H1 (cell line): ENCODE data around the gene VIT. TPM values are rescaled to one million over a fixed set of nuclear protein-coding genes. Genes with fewer than 3 reads are reported as not detected.

Experiments
- CTCF ChIA-PET: fragments of 300-600 bp; sonication (Branson Sonifier 250); formaldehyde crosslinking; loops from one replicate; lab custom pipeline; 2021; ENCODE audit not compliant: partially characterized antibody; lab: Charles Lee
- POLR2A ChIA-PET: fragments of 300-600 bp; sonication (Branson Sonifier 250); formaldehyde crosslinking; loops from one replicate; lab custom pipeline; 2021; ENCODE audit warnings: inconsistent platforms; ENCODE audit not compliant: partially characterized antibody; lab: Charles Lee
- DNase-seq, 2 experiments: peaks; one replicate each; pipeline versions ENCODE4 v3.0.0 to v3.0.0-alpha.2; 2010 to 2022; ENCODE audit warnings: low spot score in 2 of 2, low read depth in 1 of 2, mixed read lengths in 1 of 2
- FAIRE-seq: peaks from 2 replicates; lab custom pipeline; 2011; peaks lifted over from hg19 to GRCh38; lab: Jason Lieb, UNC
- H2AFZ ChIP-seq: 2 replicates; pipeline ENCODE4 v1.8.1; 2012; ENCODE audit warnings: low read length, inconsistent platforms
- H2AK5ac ChIP-seq: 2 replicates; pipeline ENCODE4 v1.6.1; 2013; ENCODE audit warnings: low read depth, low read length
- H2BK120ac ChIP-seq: replicated peaks from 2 replicates; pipeline ENCODE3; 2013; ENCODE audit warnings: low read depth, low read length, inconsistent platforms
- H2BK12ac ChIP-seq: 2 replicates; pipeline ENCODE4 v1.6.1; 2013; ENCODE audit warnings: low read depth, low read length
- H2BK15ac ChIP-seq: 2 replicates; pipeline ENCODE4 v1.6.1; 2013; ENCODE audit warnings: low read length
- H2BK20ac ChIP-seq: 2 replicates; pipeline ENCODE4 v1.6.1; 2013; ENCODE audit warnings: low read length
- H2BK5ac ChIP-seq: 2 replicates; pipeline ENCODE4 v1.6.1; 2013; ENCODE audit warnings: low read depth, low read length
- H3K14ac ChIP-seq: 2 replicates; pipeline ENCODE4 v1.6.1; 2013; ENCODE audit warnings: inconsistent platforms; ENCODE audit not compliant: insufficient read length
- H3K18ac ChIP-seq: 2 replicates; pipeline ENCODE4 v1.6.1; 2013; ENCODE audit warnings: low read length; ENCODE audit errors: extremely low read depth
- H3K23ac ChIP-seq: 2 replicates; pipeline ENCODE4 v1.6.1; 2013; ENCODE audit warnings: inconsistent platforms; ENCODE audit not compliant: insufficient read length
- H3K23me2 ChIP-seq: 2 replicates; pipeline ENCODE4 v1.6.1; 2013; ENCODE audit warnings: low read depth, low read length
- H3K27ac ChIP-seq: 2 replicates; pipeline ENCODE4 v1.6.1; 2011; ENCODE audit warnings: low read depth, low read length, inconsistent platforms
- H3K27me3 ChIP-seq, 4 experiments: replicated peaks in 1 of 4; 1 replicate in 1 of 4; 2 replicates in 3 of 4; pipeline versions ENCODE4 v1.6.1 to v1.8.1; 2011 to 2013; ENCODE audit warnings: low read length in 3 of 4, mild to moderate bottlenecking in 3 of 4, inconsistent platforms in 2 of 4, mixed read lengths in 2 of 4, moderate library complexity in 1 of 4; ENCODE audit not compliant: control insufficient read depth in 3 of 4, insufficient read depth in 3 of 4; ENCODE audit errors: extremely low read depth in 1 of 4
- H3K36me3 ChIP-seq, 4 experiments: 2 replicates each; pipeline versions ENCODE4 v1.6.1 to v1.8.1; 2011 to 2013; ENCODE audit warnings: mild to moderate bottlenecking in 4 of 4, low read length in 3 of 4, moderate library complexity in 2 of 4, control low read depth in 1 of 4, inconsistent platforms in 1 of 4; ENCODE audit not compliant: insufficient read depth in 4 of 4, control insufficient read depth in 2 of 4
- H3K4ac ChIP-seq: replicated peaks from 2 replicates; pipeline ENCODE3; 2013; ENCODE audit warnings: low read length, low read depth, mixed read lengths, inconsistent platforms; ENCODE audit not compliant: insufficient read length
- H3K4me1 ChIP-seq, 4 experiments: replicated peaks in 1 of 4; 1 replicate in 1 of 4; 2 replicates in 3 of 4; pipeline versions ENCODE4 v1.6.1 to v1.8.1; 2011 to 2013; ENCODE audit warnings: low read length in 3 of 4, inconsistent platforms in 2 of 4, mixed read lengths in 1 of 4; ENCODE audit not compliant: insufficient read depth in 4 of 4, control insufficient read depth in 3 of 4
- H3K4me2 ChIP-seq, 2 experiments: 2 replicates each; pipeline versions ENCODE4 v1.6.1 to v1.8.1; 2011 to 2013; ENCODE audit warnings: low read depth in 2 of 2, low read length in 2 of 2, control low read depth in 1 of 2, inconsistent platforms in 1 of 2, mild to moderate bottlenecking in 1 of 2; ENCODE audit not compliant: insufficient read depth in 1 of 2
- H3K4me3 ChIP-seq, 4 experiments: fragments of 200-600, 300-600 bp in 1 of 4; sonication (generic), shearing (Covaris generic), sonication (Bioruptor Twin) in 1 of 4; 2 replicates each; pipeline versions ENCODE4 v1.5.1 to v1.8.1; 2011 to 2016; ENCODE audit warnings: low read length in 4 of 4, low read depth in 3 of 4, control low read depth in 2 of 4, inconsistent platforms in 2 of 4, mild to moderate bottlenecking in 2 of 4, mixed read lengths in 1 of 4, moderate library complexity in 1 of 4; ENCODE audit not compliant: insufficient read depth in 2 of 4; ENCODE audit errors: extremely low read depth in 1 of 4
- H3K56ac ChIP-seq: replicated peaks from 2 replicates; pipeline ENCODE3; 2013; ENCODE audit warnings: low read depth, mild to moderate bottlenecking, mixed read lengths, low read length, inconsistent platforms; ENCODE audit not compliant: insufficient read length
- H3K79me1 ChIP-seq: 2 replicates; pipeline ENCODE4 v1.6.1; 2013; ENCODE audit warnings: low read depth, low read length, control low read depth
- H3K79me2 ChIP-seq, 2 experiments: 2 replicates each; pipeline versions ENCODE4 v1.6.1 to v1.8.1; 2012 to 2013; ENCODE audit warnings: low read length in 2 of 2, mild to moderate bottlenecking in 2 of 2, inconsistent platforms in 1 of 2; ENCODE audit not compliant: insufficient read depth in 2 of 2, control insufficient read depth in 1 of 2
- H3K9ac ChIP-seq, 4 experiments: replicated peaks in 1 of 4; 1 replicate in 1 of 4; 2 replicates in 3 of 4; pipeline versions ENCODE4 v1.6.1 to v1.8.1; 2011 to 2013; ENCODE audit warnings: low read depth in 3 of 4, low read length in 3 of 4, control low read depth in 2 of 4, mild to moderate bottlenecking in 2 of 4, moderate library complexity in 2 of 4, inconsistent platforms in 1 of 4; ENCODE audit errors: extremely low read depth in 1 of 4
- H3K9me3 ChIP-seq, 2 experiments: 2 replicates each; pipeline versions ENCODE4 v1.6.1 to v1.8.1; 2012 to 2013; ENCODE audit warnings: mild to moderate bottlenecking in 2 of 2, moderate library complexity in 2 of 2, control low read depth in 1 of 2, inconsistent platforms in 1 of 2, low read depth in 1 of 2, low read length in 1 of 2, mixed read lengths in 1 of 2; ENCODE audit not compliant: insufficient read depth in 2 of 2
- H4K20me1 ChIP-seq, 2 experiments: replicated peaks in 1 of 2; 2 replicates each; pipeline versions ENCODE3 to v1.8.1; 2011 to 2013; ENCODE audit warnings: inconsistent platforms in 2 of 2, low read length in 2 of 2, mild to moderate bottlenecking in 1 of 2; ENCODE audit not compliant: insufficient read depth in 2 of 2, control insufficient read depth in 1 of 2
- H4K5ac ChIP-seq: 2 replicates; pipeline ENCODE4 v1.6.1; 2013; ENCODE audit warnings: low read length, low read depth, mixed read lengths, inconsistent platforms; ENCODE audit not compliant: insufficient read length
- H4K8ac ChIP-seq: 2 replicates; pipeline ENCODE4 v1.8.0; 2013; ENCODE audit warnings: mild to moderate bottlenecking, moderate library complexity, low read length, inconsistent platforms; ENCODE audit not compliant: insufficient read depth; ENCODE audit errors: extremely low read depth
- H4K91ac ChIP-seq: replicated peaks from 2 replicates; pipeline ENCODE3; 2013; ENCODE audit warnings: low read length, mixed read lengths, inconsistent platforms; ENCODE audit not compliant: insufficient read length
- CBX5 ChIP-seq: fragments of 300-800, 300-1000 bp; sonication (generic); IDR thresholded peaks from 2 replicates; pipeline ENCODE4 v1.7.1; 2016; ENCODE audit warnings: antibody characterized with exemption, low read length, low read depth
- CHD1 ChIP-seq: IDR thresholded peaks from 2 replicates; pipeline ENCODE4 v1.6.1; 2012; ENCODE audit warnings: low read depth, low read length, improper control_type of control experiment
- EGR1 ChIP-seq: IDR thresholded peaks from 2 replicates; pipeline ENCODE4 v1.6.1; 2011; ENCODE audit warnings: low read depth, low read length, borderline replicate concordance
- KDM5A ChIP-seq: fragments of 200-600 bp; IDR thresholded peaks from 2 replicates; pipeline ENCODE4 v1.7.1; 2012; ENCODE audit warnings: mild to moderate bottlenecking, low read length, inconsistent platforms, mixed read lengths
- MAX ChIP-seq: IDR thresholded peaks from 2 replicates; pipeline ENCODE4 v1.6.1; 2012; ENCODE audit warnings: inconsistent platforms
- PHF8 ChIP-seq: fragments of 200-600 bp; sonication (generic); conservative IDR thresholded peaks from 2 replicates; pipeline ENCODE4 v1.7.1; 2012; ENCODE audit warnings: low read depth, mild to moderate bottlenecking, inconsistent platforms, low read length, moderate library complexity
- POU5F1 ChIP-seq: IDR thresholded peaks from 2 replicates; pipeline ENCODE4 v1.6.1; 2011; ENCODE audit warnings: low read depth, mild to moderate bottlenecking, low read length, moderate library complexity
- RAD21 ChIP-seq, 2 experiments: IDR thresholded peaks in 1 of 2; conservative IDR thresholded peaks in 1 of 2; 2 replicates each; pipeline ENCODE4 v1.6.1; 2011; ENCODE audit warnings: low read depth in 2 of 2, low read length in 2 of 2, improper control_type of control experiment in 1 of 2, inconsistent platforms in 1 of 2, mild to moderate bottlenecking in 1 of 2, moderate library complexity in 1 of 2
- SIN3A ChIP-seq, 2 experiments: IDR thresholded peaks in 1 of 2; conservative IDR thresholded peaks in 1 of 2; 2 replicates each; pipeline ENCODE4 v1.6.1; 2011 to 2012; ENCODE audit warnings: low read length in 2 of 2, improper control_type of control experiment in 1 of 2, low read depth in 1 of 2, mild to moderate bottlenecking in 1 of 2
- SIX5 ChIP-seq: IDR thresholded peaks from 2 replicates; pipeline ENCODE4 v1.6.1; 2011; ENCODE audit warnings: mild to moderate bottlenecking, low read depth, low read length
- SP4 ChIP-seq: IDR thresholded peaks from 2 replicates; pipeline ENCODE4 v1.6.1; 2012; ENCODE audit warnings: low read length, inconsistent platforms
- TAF1 ChIP-seq: IDR thresholded peaks from 2 replicates; pipeline ENCODE4 v1.6.1; 2011; ENCODE audit warnings: mild to moderate bottlenecking, low read depth, low read length
- TBP ChIP-seq: IDR thresholded peaks from 2 replicates; pipeline ENCODE4 v1.6.1; 2011; ENCODE audit warnings: low read depth, low read length, improper control_type of control experiment
- WGBS, 2 experiments: shearing (Covaris generic) in 1 of 2; methylation state at CpG; one replicate each; pipeline versions ENCODE4 v1.1.6 to v1.1.7; 2013 to 2015; ENCODE audit warnings: low lambda C conversion rate in 2 of 2, mixed read lengths in 2 of 2, inconsistent platforms in 1 of 2, low coverage in 1 of 2, missing lambda C conversion rate in 1 of 2; ENCODE audit not compliant: insufficient replicate concordance in 2 of 2, insufficient coverage in 1 of 2, insufficient read length in 1 of 2; ENCODE audit errors: extremely low coverage in 1 of 2, missing lambda C conversion rate in 1 of 2; 5-methylcytosine and 5-hydroxymethylcytosine counted together
- polyA plus RNA-seq, 7 experiments: library from polyadenylated mRNA; depleted of rRNA in 3 of 7; stranded (reverse) in 5 of 7; unstranded in 2 of 7; fragments of >200 nt in 5 of 7; fragments of 200-250 nt in 2 of 7; gene quantifications; 1 replicate in 5 of 7; 2 replicates in 1 of 7; 4 replicates in 1 of 7; pipeline versions ENCODE4 v1.2.1 to v1.2.3, GENCODE V29; 2011 to 2013; ENCODE audit warnings: missing spikeins in 2 of 7, mixed read lengths in 2 of 7
- total RNA-seq: library from RNA; stranded (reverse); fragmentation: NEBNext Ultra II Directional; extraction: Animal tissue kit (Norgen Biotek cat#: 25700); gene quantifications from 2 replicates; pipeline ENCODE4 v1.2.1, GENCODE V29; 2021

VIT gene
- total and polyA plus RNA-seq, 2 of the 8 experiments (the other 6 are each of a cell fraction or from before 2014, with no cell fraction given): 0.03 TPM; not detected in 1

DNA sequence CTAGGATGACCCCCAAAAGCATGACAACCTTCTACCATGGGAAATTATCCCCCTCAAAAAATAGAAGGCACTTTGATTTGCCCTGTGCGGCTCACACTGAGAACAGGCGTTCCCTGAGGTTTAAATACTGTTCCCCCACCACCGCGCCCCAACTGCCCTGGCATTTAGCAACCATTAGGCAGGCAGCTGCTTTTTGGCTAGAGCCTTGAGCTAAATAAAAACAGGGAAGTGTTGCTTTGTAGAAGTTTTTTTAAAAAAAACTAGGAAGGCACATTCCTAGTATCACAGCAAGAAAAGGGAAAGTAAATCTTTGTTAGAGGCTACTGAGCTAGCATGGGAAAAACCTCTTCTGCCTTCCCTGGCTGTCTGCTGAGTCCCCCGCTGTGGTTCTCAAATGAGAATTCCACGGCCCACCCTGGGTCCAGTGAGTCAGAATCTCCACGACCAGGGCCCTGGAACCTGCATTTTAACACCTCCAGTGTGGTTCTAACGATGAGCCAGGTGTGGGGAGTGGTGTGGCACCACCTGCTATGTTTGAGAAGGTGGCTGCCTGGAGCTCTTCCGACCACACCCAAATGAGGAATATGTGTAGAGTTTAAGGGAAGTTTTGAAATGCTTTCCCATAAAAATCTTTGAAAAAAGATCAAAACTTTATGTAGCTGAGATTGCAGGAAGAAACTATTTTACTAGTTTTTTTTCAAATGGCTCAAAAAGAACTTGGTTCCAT lies 66.4 kb downstream of the VIT start:
- H2BK5ac ChIP-seq: no peak overlapping the region
- no peaks in the 10 kb centered on the region for H3K27me3 ChIP-seq
- no peak overlapping the region for H2BK20ac ChIP-seq
- H3K36me3 ChIP-seq: no peaks in the 10 kb centered on the region
- WGBS, 2 experiments: 77% methylated on average over 9 of the region's 9 CpGs; no CpG with 5 or more reads in 1 of the 2 experiments
- no peak overlapping the region for H3K4me2 ChIP-seq
- no peak overlapping the region for H2BK15ac ChIP-seq
- FAIRE-seq (no peak), DNase-seq (no peak)
- no peak overlapping the region for H3K18ac ChIP-seq
- no peaks in the 10 kb centered on the region for H3K9me3 ChIP-seq
- H3K4me3 ChIP-seq: no peak overlapping the region
- H4K20me1 ChIP-seq: no peaks in the 10 kb centered on the region
- CTCF ChIA-PET: interaction anchor here (0.7 to 1.6 kb wide), 5 partner anchors 23 to 259 kb away, joined by 3 to 8 read pairs (median 4); no protein-coding TSS in a partner anchor
- no peak overlapping the region for H3K4ac ChIP-seq
- no peak overlapping the region for H3K14ac ChIP-seq
- no peak overlapping the region for H4K91ac ChIP-seq
- H2BK12ac ChIP-seq: no peak overlapping the region
- no peak overlapping the region for H2AFZ ChIP-seq
- no peak overlapping the region for H3K56ac ChIP-seq
- H3K23me2 ChIP-seq: no peaks in the 10 kb centered on the region
- no peaks in the 10 kb centered on the region for H3K79me1 ChIP-seq
- peaks cover 0 to 4% (median 0%) of the 10 kb centered on the region in 4 experiments; a peak in 3 of 7 replicates for H3K4me1 ChIP-seq
- H3K79me2 ChIP-seq: no peaks in the 10 kb centered on the region
- no peak overlapping the region for H3K9ac ChIP-seq
- no peak overlapping the region for H4K8ac ChIP-seq
- POLR2A ChIA-PET: no interaction called here
- no peak overlapping the region for H4K5ac ChIP-seq
- H3K27ac ChIP-seq: no peak overlapping the region
- no peak overlapping the region for H3K23ac ChIP-seq
- no peak overlapping the region for H2AK5ac ChIP-seq
- no peak overlapping the region for H2BK120ac ChIP-seq
- TF ChIP-seq MAX (no peak), CBX5 (no peak), POU5F1 (no peak), PHF8 (no peak), TAF1 (no peak), TBP (no peak), SIN3A (conservative IDR thresholded peaks at IDR 0.05 in 1 of 2, IDR thresholded peaks at IDR 0.05 in 1 of 2; ENCODE audit: low read depth in 1 of 2, low read length in 2 of 2) (no peak), KDM5A (no peak), EGR1 (no peak), CHD1 (no peak), SIX5 (no peak), RAD21 (IDR thresholded peaks at IDR 0.05 in 1 of 2, conservative IDR thresholded peaks at IDR 0.05 in 1 of 2; ENCODE audit: low read depth in 2 of 2, low read length in 2 of 2) (no peak), SP4 (no peak)
